ENCODE data around the gene OR10H5.

GRCh38 chr19:15759962-15760565 is 27.4 kb upstream of the OR10H5 start:
- TF ChIP-seq POLR2A (IDR thresholded peaks at IDR 0.05), result no peak
- peak in 1 of 4 experiments; percentile 15 for TF ChIP-seq CTCF (IDR thresholded peaks at IDR 0.05)
